Measurements from ENCODE around the gene AHNAK2.

DNA sequence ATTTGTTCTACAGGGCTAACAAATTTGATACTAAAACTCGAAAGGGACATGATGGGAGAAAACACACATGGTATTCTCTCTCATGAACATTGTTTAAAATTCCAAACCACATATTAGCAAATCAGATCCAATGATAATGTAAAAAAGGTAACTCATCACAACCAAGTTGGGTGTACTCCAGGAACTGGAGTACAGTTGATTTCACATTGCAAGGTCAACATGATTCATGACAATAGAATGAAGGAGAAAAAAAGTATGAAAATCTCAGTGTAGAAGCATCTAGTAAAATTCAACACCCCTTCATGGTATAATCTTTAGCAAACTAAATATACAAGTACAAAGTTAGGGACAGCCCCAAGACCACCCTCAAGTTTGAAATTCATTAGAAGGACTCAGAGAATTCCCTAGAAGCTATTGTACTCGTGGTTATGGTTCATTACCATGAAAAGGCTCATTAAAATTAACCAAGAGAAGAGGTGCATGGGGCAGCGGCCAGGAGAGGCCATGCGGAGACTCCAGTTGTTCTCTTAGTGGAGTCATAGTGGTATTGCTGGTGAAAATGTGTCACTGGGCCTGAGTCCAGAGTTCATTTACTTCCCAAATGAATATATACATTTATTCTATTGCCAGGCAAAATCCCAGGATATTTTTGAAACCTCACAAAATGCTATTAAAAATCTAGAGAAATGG lies 45.8 kb upstream of the AHNAK2 start:
- no peak for TF ChIP-seq EZH2 (IDR thresholded peaks at IDR 0.05; ENCODE audit: insufficient read depth, poor library complexity, severe bottlenecking)
- TF ChIP-seq EZH2phosphoT487 (IDR thresholded peaks at IDR 0.05; ENCODE audit: insufficient read depth, low read depth): no peak
